Activated CD8-positive, alpha-beta memory T cell treated with anti-CD3 and anti-CD28 coated beads for 1 hour (primary cell): Measurements from ENCODE around the gene MALL.
"Not testable (repeated sequence)": the region's sequence is repeated elsewhere in the genome, so short reads cannot be mapped to it uniquely, and the experiment has no call there.

Experiments
- DNase-seq, 2 donors: peaks; one replicate each; pipeline ENCODE4 v3.0.0-alpha.2; 2020; ENCODE audit warnings: low read depth in 1 of 2; ENCODE audit errors: extremely low read depth in 1 of 2

The MALL gene

DNA sequence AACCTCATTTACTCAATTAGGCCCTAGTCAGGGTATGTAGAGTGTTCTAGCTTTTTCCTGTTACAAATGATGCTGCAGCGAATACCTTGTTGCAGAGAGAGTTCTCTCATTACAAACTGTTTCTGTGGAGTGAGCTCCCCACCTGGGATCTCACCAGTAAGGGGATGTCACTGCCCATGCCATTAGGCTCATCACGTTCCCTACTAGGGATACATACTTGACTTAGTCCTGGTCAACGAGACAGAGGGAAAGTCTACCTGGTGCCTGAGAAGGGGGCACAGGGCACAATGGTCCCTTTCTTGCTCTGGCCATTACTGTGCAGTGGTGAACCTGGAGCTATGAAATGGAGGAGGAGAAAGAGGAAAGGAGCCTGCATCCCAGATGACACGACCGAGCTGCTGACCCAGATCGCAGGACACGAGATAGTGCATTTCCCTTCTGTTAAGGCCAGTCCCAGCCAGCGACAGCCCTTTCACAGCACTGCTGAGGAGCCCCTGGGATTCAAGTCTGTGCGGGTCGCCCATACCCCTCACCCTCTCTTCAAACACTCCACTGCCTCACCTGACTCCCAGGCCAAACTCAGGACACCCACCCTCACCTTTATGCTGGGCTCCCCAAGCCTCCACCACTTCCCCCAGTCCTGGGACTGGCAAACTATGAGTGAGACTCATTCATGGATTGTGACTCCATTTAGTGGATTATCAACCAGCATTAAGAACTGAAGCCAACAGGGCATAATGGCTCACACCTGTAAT is 16.0 kb downstream of the MALL start:
- DNase-seq, result no peak

GRCh38 chr2:110099038-110099425 is 16.6 kb downstream of the MALL start:
- no peak for DNase-seq

- no peak for DNase-seq
Observed at GRCh38 chr2:110097506-110098220, 18.0 kb downstream of the MALL start.

GRCh38 chr2:110095994-110096633 is 19.5 kb downstream of the MALL start:
- DNase-seq, result no peak

GRCh38 chr2:110094884-110095534 is 20.6 kb downstream of the MALL start:
- DNase-seq, result not testable (repeated sequence)

GRCh38 chr2:110093924-110094323 is 21.7 kb downstream of the MALL start:
- not testable (repeated sequence) for DNase-seq

GRCh38 chr2:110090164-110090563 is 25.5 kb downstream of the MALL start:
- not testable (repeated sequence) for DNase-seq

DNA sequence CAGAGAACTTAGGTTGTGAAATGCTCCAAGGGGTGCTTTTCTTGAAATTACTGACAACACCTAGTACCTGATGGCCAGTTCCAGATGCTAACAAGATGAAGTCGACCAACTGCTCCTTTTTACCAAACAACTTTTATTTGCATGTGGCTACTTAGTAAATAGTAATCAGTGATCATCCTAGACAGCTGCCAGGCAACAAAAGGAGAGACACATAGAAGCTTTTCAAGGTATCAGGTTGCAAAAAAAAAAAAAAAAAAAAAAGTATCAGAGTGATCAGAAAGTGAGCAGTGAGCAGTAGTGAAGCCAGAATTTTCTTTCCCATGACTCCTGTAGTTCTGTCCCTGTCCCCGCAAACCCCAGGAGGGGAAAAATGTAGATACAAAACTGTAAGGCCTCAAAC is 31.9 kb downstream of the MALL start:
- not testable (repeated sequence) for DNase-seq

DNA sequence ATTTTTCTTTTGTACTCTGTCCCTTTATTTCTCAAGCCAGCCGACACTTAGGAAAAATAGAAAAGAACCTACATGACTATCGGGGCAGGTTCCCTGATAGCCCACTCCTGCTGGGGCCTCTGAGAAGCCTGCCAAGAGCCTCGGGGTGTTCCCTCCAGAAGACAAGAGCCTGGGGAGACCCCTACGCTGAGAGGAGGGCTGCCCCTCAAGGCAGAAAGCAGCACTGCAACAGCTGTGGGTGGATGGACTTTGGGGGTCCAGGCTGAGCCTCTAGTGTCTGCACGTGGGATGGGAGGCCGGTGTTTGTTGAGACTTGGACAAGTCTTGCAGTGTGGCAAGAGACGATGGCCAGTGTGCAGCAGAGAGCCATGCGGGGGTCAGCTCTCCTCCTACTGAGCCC is 32.5 kb downstream of the MALL start:
- not testable (repeated sequence) for DNase-seq

- not testable (repeated sequence) for DNase-seq
Observed at GRCh38 chr2:110078104-110078503, 37.5 kb downstream of the MALL start.

DNA sequence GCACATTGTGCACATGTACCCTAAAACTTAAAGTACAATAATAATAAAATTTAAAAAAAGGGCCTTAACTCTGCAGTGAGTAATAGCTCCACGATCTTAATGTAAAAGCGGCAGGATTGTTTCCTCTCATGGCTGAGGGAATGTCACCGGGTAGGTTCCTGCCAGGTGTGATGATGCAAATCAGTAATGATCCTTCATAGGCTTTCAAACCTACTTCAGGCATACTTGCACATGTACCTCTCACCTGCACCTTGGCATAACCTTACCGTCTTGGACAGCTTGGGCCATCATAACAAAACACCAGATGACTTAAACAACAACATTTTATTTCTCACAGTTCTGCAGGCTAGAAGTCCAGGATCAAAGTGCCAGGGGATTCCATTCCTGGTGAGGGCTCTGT is 39.7 kb downstream of the MALL start:
- not testable (repeated sequence) for DNase-seq

DNA sequence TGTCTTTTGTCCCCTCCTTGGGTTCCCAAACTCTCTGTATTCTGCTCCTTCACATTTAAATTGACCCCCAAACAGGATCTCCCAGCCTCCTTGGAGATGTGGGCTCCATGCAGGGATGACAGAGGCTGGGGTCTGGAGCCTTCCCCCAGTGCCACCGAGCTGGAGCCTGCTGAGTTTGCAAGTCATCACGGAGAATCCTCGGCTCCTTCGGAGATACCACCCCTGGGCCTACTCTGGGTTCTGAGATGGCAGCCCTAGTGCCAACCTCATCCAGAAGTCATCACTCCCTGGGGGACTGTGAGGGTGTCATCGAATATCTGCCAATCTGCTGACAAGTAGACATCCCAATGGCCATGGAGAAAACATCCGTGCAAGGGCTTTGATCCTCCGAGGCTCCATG is 45.8 kb downstream of the MALL start:
- not testable (repeated sequence) for DNase-seq

GRCh38 chr2:110068153-110068552 is 47.5 kb downstream of the MALL start:
- not testable (repeated sequence) for DNase-seq

DNA sequence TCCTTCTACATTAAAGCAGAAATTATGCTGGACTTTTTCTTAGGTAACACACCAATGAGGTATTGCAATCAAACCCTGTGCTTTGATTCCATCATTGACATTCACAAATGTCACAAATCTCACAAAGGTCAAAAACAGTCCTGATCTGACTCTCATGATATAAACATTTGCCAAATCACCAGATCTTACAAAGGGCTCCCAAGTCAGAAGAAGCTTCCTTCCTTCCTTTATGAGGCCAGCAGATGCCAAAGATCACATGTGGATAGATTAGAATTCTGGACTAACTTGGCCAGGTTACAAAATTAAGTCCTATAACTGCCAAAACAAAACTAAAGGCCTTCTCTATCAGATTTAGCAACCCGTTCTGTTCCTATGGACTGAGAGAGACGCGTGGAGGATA is 53.3 kb downstream of the MALL start:
- not testable (repeated sequence) for DNase-seq

DNA sequence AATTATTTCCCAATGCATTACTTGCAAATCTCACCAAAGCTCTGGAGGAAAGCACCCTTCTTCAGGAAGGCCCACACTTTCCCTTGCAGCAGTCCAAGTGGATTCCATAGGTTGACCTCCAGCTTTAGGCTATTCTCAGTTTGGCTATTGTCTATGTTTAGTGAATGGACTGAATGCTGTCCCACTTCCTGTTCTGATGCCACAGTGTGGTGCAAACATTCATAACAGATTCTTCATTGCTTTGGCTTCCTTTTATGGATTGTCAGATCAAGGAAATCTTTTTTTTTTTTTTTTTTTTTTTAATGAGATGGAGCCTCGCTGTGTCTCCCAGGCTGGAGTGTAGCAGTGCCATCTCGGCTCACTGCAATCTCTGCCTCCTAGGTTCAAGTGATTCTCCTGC is 55.1 kb downstream of the MALL start:
- DNase-seq, result not testable (repeated sequence)

- DNase-seq, result not testable (repeated sequence)
Observed at GRCh38 chr2:110059694-110060358, 55.8 kb downstream of the MALL start.

DNA sequence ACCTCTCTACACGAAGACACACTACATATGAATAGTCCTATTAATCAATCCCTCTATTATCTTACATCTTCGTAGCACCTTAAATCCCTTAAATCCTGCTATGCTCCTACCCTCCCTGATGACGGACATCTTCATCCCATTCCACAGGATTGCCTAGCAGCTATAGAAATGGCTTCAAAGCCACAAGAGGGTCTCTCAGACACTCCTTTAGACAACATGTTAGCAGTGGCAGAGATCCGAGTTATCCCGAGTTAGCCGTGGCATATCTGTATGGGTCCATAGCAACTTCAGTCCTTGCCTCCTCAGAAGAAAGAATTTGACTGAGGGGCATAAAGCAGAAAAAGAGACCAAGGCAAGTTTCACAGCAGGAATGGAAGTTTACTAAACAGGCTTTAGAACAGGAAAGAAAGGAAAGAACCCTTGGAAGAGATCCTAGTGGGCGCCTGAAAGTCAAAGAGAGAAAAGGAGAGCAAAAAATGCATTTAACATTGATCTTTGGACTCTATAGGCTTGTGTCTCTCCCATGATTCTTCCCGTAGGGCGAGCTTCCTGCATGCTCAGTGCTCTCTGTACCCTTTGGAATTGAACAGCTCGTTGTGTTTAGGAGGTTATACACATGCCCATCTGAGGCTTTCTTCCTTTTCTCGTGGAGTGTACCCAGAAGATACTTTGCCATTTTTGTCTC is 56.5 kb downstream of the MALL start:
- not testable (repeated sequence) for DNase-seq

- not testable (repeated sequence) for DNase-seq
Observed at GRCh38 chr2:110058034-110058433, 57.6 kb downstream of the MALL start.

DNA sequence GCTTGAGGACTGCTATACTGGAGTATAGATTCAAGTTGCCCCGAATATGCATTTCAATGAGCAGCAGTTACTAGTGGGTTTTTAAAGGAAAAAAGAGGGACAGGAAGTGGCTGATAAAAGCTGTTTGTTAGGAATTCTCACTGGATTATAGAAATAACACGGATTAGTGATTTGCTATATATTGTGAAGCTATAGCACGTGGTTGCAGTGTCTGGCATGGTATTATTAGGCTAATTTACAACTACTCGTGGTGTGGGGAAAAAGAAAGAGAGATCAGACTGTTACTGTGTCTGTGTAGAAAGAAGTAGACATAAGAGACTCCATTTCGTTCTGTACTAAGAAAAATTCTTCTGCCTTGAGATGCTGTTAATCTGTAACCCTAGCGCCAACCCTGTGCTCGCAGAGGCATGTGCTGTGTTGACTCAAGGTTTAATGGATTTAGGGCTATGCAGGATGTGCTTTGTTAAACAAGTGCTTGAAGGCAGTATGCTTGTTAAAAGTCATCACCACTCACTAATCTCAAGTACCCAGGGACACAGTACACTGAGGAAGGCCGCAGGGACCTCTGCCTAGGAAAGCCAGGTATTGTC is 59.7 kb downstream of the MALL start:
- not testable (repeated sequence) for DNase-seq
